Motor neuron (in vitro differentiated cells): ENCODE results near the gene FAM78B. TPM values are rescaled to one million over a fixed set of nuclear protein-coding genes. Genes with fewer than 3 reads are reported as not detected.

Experiments
- ATAC-seq, 8 experiments: fragments of 200-7000 bp; cut with Tn5 transposase; replicated peaks in 6 of 8; 2 replicates each; pipeline ENCODE4 v1.8.0; 2021; ENCODE audit warnings: mild to moderate bottlenecking in 8 of 8, moderate library complexity in 8 of 8
- H3K27ac ChIP-seq, 2 donors: fragments of 250-450 bp; sonication (Bioruptor Pico); 2 replicates each; pipeline ENCODE4 v1.9.0; 2021; ENCODE audit warnings: antibody characterized with exemption in 2 of 2, mild to moderate bottlenecking in 2 of 2, moderate library complexity in 1 of 2
- H3K4me1 ChIP-seq, 2 donors: fragments of 250-450 bp; sonication (Bioruptor Pico); replicated peaks in 1 of 2; 2 replicates each; pipeline ENCODE4 v1.6.1; 2021; ENCODE audit warnings: antibody characterized with exemption in 2 of 2, mild to moderate bottlenecking in 2 of 2, moderate library complexity in 1 of 2
- H3K4me3 ChIP-seq, 5 donors: fragments of 250-450 bp; sonication (Bioruptor Pico); 2 replicates each; pipeline ENCODE4 v1.9.0; 2021; ENCODE audit warnings: antibody characterized with exemption in 5 of 5, mild to moderate bottlenecking in 5 of 5, moderate library complexity in 4 of 5
- WGBS, 10 experiments: fragments of 450-650 bp; shearing (Covaris generic); methylation state at CpG; one replicate each; pipeline ENCODE4 v1.0.0; 2022; 5-methylcytosine and 5-hydroxymethylcytosine counted together
- in situ Hi-C, 9 experiments: fragments of 400-800 bp; cut with MboI; loops; one replicate each; pipeline ENCODE4 v1.15.0; 2021; ENCODE audit warnings: low sequenced_read_pairs in 9 of 9, low pct_unique_long_range_greater_than_20kb in 2 of 9; ENCODE audit not compliant: unreplicated experiment in 9 of 9
- total RNA-seq, 8 experiments: library from RNA; unstranded; fragments of 300-600 nt; gene quantifications; 2 replicates each; pipeline versions ENCODE4 v1.2.3 to v1.2.4, GENCODE V29; 2022

Gene FAM78B
- 1 to 10 TPM; 2.2 to 7.9 (median 4.9) TPM for total RNA-seq

- peak; percentile 33 to 86 (median 80) for ATAC-seq
- H3K27ac ChIP-seq = peak within 1 kb of the TSS; percentile 60 to 80
- in situ Hi-C loops = loop anchor here in 2 of 9 experiments (25.0 kb wide), 2 partner anchors 230 to 245 kb away; no protein-coding TSS in a partner anchor
- 0 to 33% (median 7%) methylated on average over 1 to 21 of the region's 64 CpGs; no CpG with 5 or more reads in 3 of the 10 experiments for WGBS, 10 experiments
- peaks cover 5 to 8% of the 10 kb centered on the region in 2 donors for H3K4me1 ChIP-seq
- peak within 1 kb of the TSS; percentile 81 to 99 (median 95) for H3K4me3 ChIP-seq
Measured at GRCh38 chr1:166166698-166167571, at the start of gene FAM78B. FAM78B (minus strand) TSS chr1:166167001; CDS start chr1:166166248, 753 bp downstream.

GRCh38 chr1:166202546-166202945, 35.7 kb upstream of the FAM78B start:
- Histone ChIP-seq H3K27ac (no peak overlapping the region), H3K4me1 (no peaks in the 10 kb centered on the region), H3K4me3 (no peak overlapping the region)
- in situ Hi-C loops = no loop called here
- 0 to 100% (median 78%) methylated on average over 1 to 2 of the region's 2 CpGs; no CpG with 5 or more reads in 3 of the 10 experiments for WGBS, 10 experiments
- no peak for ATAC-seq

GRCh38 chr1:166200743-166201142, 33.9 kb upstream of the FAM78B start:
- WGBS, 10 experiments = 0 to 100% (median 67%) methylated on average over 1 to 2 of the region's 2 CpGs; no CpG with 5 or more reads in 1 of the 10 experiments
- no peak for ATAC-seq
- Histone ChIP-seq H3K4me1 (no peaks in the 10 kb centered on the region), H3K27ac (no peak overlapping the region), H3K4me3 (no peak overlapping the region)
- in situ Hi-C loops = no loop called here

GRCh38 chr1:166197597-166197996, 30.8 kb upstream of the FAM78B start:
- WGBS, 10 experiments = 0 to 71% (median 40%) methylated on average over 1 of the region's 1 CpG; no CpG with 5 or more reads in 1 of the 10 experiments
- H3K4me3 ChIP-seq = no peak overlapping the region
- H3K4me1 ChIP-seq = no peaks in the 10 kb centered on the region
- in situ Hi-C loops = no loop called here
- H3K27ac ChIP-seq = no peak overlapping the region
- ATAC-seq = peak in 2 of 8 experiments; percentile 36 to 64

GRCh38 chr1:166197141-166197540, 30.3 kb upstream of the FAM78B start:
- peak in 7 of 8 experiments; percentile 40 to 86 (median 64) for ATAC-seq
- H3K4me1 ChIP-seq = no peaks in the 10 kb centered on the region
- no peak overlapping the region for H3K4me3 ChIP-seq
- in situ Hi-C loops = no loop called here
- WGBS, 10 experiments = 0 to 67% (median 55%) methylated on average over 1 of the region's 1 CpG; no CpG with 5 or more reads in 5 of the 10 experiments
- no peak overlapping the region for H3K27ac ChIP-seq

- in situ Hi-C loops = no loop called here
- Histone ChIP-seq H3K4me1 (no peaks in the 10 kb centered on the region), H3K4me3 (no peak overlapping the region), H3K27ac (no peak overlapping the region)
- WGBS, 10 experiments = 0 to 77% (median 53%) methylated on average over 2 to 5 of the region's 5 CpGs; no CpG with 5 or more reads in 1 of the 10 experiments
- peak in 2 of 8 experiments; percentile 58 to 83 for ATAC-seq
Measured at GRCh38 chr1:166193057-166193698, 26.4 kb upstream of the FAM78B start.

- H3K27ac ChIP-seq = no peak overlapping the region
- ATAC-seq = peak in 2 of 8 experiments; percentile 51 to 74
- 3 to 87% (median 63%) methylated on average over 2 to 4 of the region's 4 CpGs; no CpG with 5 or more reads in 1 of the 10 experiments for WGBS, 10 experiments
- in situ Hi-C loops = no loop called here
- no peak overlapping the region for H3K4me3 ChIP-seq
- H3K4me1 ChIP-seq = no peaks in the 10 kb centered on the region
Measured at GRCh38 chr1:166190400-166190799, 23.6 kb upstream of the FAM78B start.

GRCh38 chr1:166189126-166189525, 22.3 kb upstream of the FAM78B start:
- Histone ChIP-seq H3K4me3 (no peak overlapping the region), H3K4me1 (no peaks in the 10 kb centered on the region), H3K27ac (no peak overlapping the region)
- 0 to 74% (median 67%) methylated on average over 1 to 2 of the region's 2 CpGs; no CpG with 5 or more reads in 3 of the 10 experiments for WGBS, 10 experiments
- in situ Hi-C loops = no loop called here
- ATAC-seq = no peak

GRCh38 chr1:166185526-166185925, 18.7 kb upstream of the FAM78B start:
- in situ Hi-C loops = no loop called here
- no peak for ATAC-seq
- H3K27ac ChIP-seq = no peak overlapping the region
- H3K4me3 ChIP-seq = no peak overlapping the region
- H3K4me1 ChIP-seq = no peaks in the 10 kb centered on the region
- 20 to 90% (median 81%) methylated on average over 1 to 4 of the region's 4 CpGs; no CpG with 5 or more reads in 4 of the 10 experiments for WGBS, 10 experiments

GRCh38 chr1:166184897-166185296, 18.1 kb upstream of the FAM78B start:
- ATAC-seq = peak in 2 of 8 experiments; percentile 74 to 88
- H3K27ac ChIP-seq = no peak overlapping the region
- 6 to 100% (median 66%) methylated on average over 2 to 6 of the region's 6 CpGs; no CpG with 5 or more reads in 2 of the 10 experiments for WGBS, 10 experiments
- H3K4me1 ChIP-seq = no peaks in the 10 kb centered on the region
- in situ Hi-C loops = no loop called here
- no peak overlapping the region for H3K4me3 ChIP-seq

- Histone ChIP-seq H3K4me1 (no peaks in the 10 kb centered on the region), H3K4me3 (no peak overlapping the region), H3K27ac (no peak overlapping the region)
- in situ Hi-C loops = no loop called here
- ATAC-seq = no peak
- WGBS, 10 experiments = 0 to 88% (median 61%) methylated on average over 1 of the region's 1 CpG; no CpG with 5 or more reads in 4 of the 10 experiments
Measured at GRCh38 chr1:166184012-166184411, 17.2 kb upstream of the FAM78B start.

- Histone ChIP-seq H3K27ac (no peak overlapping the region), H3K4me3 (no peak overlapping the region), H3K4me1 (no peaks in the 10 kb centered on the region)
- in situ Hi-C loops = no loop called here
- WGBS, 10 experiments = 12 to 89% (median 71%) methylated on average over 1 to 2 of the region's 2 CpGs; no CpG with 5 or more reads in 3 of the 10 experiments
- no peak for ATAC-seq
Measured at GRCh38 chr1:166182281-166182680, 15.5 kb upstream of the FAM78B start.

- H3K4me1 ChIP-seq = no peaks in the 10 kb centered on the region
- ATAC-seq = no peak
- no peak overlapping the region for H3K4me3 ChIP-seq
- H3K27ac ChIP-seq = no peak overlapping the region
- in situ Hi-C loops = no loop called here
- 0 to 100% (median 80%) methylated on average over 1 to 2 of the region's 2 CpGs; no CpG with 5 or more reads in 2 of the 10 experiments for whole genome bisulfite sequencing, 10 experiments
Measured at GRCh38 chr1:166176416-166176815, 9.6 kb upstream of the FAM78B start.
